Mammary epithelial cell (primary cell): ENCODE results near the gene CORO2B.

Experiments
- EZH2 ChIP-seq: IDR thresholded peaks from 2 replicates; pipeline ENCODE4 v1.6.1; 2012; ENCODE audit warnings: low read length, inconsistent platforms, borderline replicate concordance
- TF ChIP-seq, protein P1 (sequence below), 2 donors: IDR thresholded peaks in 1 of 2; conservative IDR thresholded peaks in 1 of 2; 2 replicates each; pipeline ENCODE4 v1.5.1; 2011 to 2012; ENCODE audit warnings: inconsistent platforms in 2 of 2, low read length in 2 of 2, mild to moderate bottlenecking in 2 of 2, control low read depth in 1 of 2, low read depth in 1 of 2; ENCODE audit not compliant: insufficient read depth in 1 of 2; ENCODE audit errors: extremely low read depth in 1 of 2

- TF ChIP-seq, protein P1, sequence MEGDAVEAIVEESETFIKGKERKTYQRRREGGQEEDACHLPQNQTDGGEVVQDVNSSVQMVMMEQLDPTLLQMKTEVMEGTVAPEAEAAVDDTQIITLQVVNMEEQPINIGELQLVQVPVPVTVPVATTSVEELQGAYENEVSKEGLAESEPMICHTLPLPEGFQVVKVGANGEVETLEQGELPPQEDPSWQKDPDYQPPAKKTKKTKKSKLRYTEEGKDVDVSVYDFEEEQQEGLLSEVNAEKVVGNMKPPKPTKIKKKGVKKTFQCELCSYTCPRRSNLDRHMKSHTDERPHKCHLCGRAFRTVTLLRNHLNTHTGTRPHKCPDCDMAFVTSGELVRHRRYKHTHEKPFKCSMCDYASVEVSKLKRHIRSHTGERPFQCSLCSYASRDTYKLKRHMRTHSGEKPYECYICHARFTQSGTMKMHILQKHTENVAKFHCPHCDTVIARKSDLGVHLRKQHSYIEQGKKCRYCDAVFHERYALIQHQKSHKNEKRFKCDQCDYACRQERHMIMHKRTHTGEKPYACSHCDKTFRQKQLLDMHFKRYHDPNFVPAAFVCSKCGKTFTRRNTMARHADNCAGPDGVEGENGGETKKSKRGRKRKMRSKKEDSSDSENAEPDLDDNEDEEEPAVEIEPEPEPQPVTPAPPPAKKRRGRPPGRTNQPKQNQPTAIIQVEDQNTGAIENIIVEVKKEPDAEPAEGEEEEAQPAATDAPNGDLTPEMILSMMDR (conservative IDR thresholded peaks at IDR 0.05 in 1 of 2, IDR thresholded peaks at IDR 0.05 in 1 of 2; ENCODE audit: extremely low read depth in 1 of 2, insufficient read depth in 1 of 2, low read depth in 1 of 2, low read length in 2 of 2), result no peak
- no peak for TF ChIP-seq EZH2
These were observed 37.6 kb downstream of the CORO2B start for GRCh38 chr15:68616397-68616796.
